IPS-18a (cell line): ENCODE measurements around the gene C3orf22.

Source experiments
- H3K27ac ChIP-seq: one replicate; pipeline ENCODE4 v1.5.1; 2013; ENCODE audit warnings: low read length
- H3K27me3 ChIP-seq: one replicate; pipeline ENCODE4 v1.6.1; 2013; ENCODE audit warnings: mild to moderate bottlenecking, low read length; ENCODE audit not compliant: control insufficient read depth, insufficient read depth
- H3K36me3 ChIP-seq: one replicate; pipeline ENCODE4 v1.6.1; 2013; ENCODE audit warnings: low read depth, low read length; ENCODE audit not compliant: control insufficient read depth
- H3K4me1 ChIP-seq: one replicate; pipeline ENCODE4 v1.6.1; 2013; ENCODE audit warnings: low read depth, low read length; ENCODE audit not compliant: control insufficient read depth
- H3K4me3 ChIP-seq: one replicate; pipeline ENCODE4 v1.5.1; 2013; ENCODE audit warnings: low read length
- H3K9ac ChIP-seq: one replicate; pipeline ENCODE4 v1.6.1; 2013; ENCODE audit warnings: mild to moderate bottlenecking, low read length, moderate library complexity
- H3K9me3 ChIP-seq: one replicate; pipeline ENCODE4 v1.6.1; 2013; ENCODE audit warnings: low read depth, low read length; ENCODE audit not compliant: control insufficient read depth

Gene C3orf22

DNA sequence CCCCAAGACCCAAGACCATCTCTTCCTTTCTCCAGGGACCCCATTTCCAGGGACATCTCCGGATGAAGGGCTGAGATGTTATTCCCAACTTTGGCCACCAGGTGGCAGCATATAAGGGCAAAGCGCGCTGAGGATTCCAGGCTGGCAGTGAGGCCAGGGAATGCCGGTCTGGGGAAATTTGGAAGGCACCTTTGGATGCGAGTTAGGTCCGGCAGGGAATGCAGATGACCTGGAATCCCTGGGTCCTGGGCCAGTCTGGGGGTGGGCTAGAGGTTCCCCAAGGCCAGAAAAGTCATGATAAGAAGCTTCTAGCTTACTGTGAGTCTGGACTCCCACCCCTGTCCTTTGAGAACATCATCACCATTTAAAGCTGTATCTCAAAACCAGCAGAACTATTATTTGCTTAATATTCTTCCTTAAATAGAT is 36.4 kb downstream of the C3orf22 start:
- Histone ChIP-seq H3K9me3 (no peaks in the 10 kb centered on the region), H3K36me3 (no peaks in the 10 kb centered on the region), H3K4me3 (no peak overlapping the region), H3K4me1 (no peaks in the 10 kb centered on the region), H3K27me3 (peaks cover 21% of the 10 kb centered on the region), H3K27ac (no peak overlapping the region), H3K9ac (no peak overlapping the region)

DNA sequence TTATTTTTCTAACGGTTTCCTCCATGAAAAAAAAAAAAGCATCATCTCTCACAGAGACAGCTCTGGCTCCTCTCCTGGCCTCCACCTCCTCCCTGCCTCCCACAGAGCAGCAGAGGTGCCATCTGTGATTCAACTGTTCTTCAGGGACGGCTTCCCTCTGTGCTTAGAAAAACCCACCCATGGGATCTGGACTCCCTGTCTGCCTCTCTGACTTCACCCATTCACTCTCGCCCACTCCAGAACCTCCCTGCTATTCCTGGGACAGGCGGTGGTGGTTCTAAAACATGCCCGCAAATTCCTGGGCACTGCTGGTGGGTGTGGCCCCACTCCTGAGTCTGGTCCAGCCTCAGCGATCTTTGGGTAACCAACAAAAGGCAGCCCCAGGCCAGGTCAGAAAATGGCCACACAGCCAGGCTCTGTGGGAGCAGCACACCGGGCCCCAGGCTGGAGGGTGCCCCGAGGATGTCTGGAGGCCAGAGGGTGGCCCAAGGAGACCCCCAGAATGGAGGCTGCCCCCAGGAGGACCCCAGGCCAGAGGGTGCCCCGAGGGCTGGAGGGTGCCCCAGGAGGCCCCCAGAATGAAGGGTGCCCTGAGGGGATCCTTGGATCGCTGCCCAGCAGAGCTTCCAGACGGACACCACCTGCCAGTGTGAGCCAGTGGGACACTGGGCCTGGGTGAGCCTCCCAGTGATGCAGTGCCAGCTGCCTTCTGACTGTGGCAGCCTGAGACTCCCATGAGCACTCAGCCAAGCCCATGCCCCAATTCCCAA is 37.4 kb downstream of the C3orf22 start:
- no peaks in the 10 kb centered on the region for H3K4me1 ChIP-seq
- H3K27me3 ChIP-seq: peaks cover 21% of the 10 kb centered on the region
- H3K4me3 ChIP-seq: no peak overlapping the region
- no peaks in the 10 kb centered on the region for H3K9me3 ChIP-seq
- no peak overlapping the region for H3K9ac ChIP-seq
- H3K36me3 ChIP-seq: no peaks in the 10 kb centered on the region
- H3K27ac ChIP-seq: no peak overlapping the region

DNA sequence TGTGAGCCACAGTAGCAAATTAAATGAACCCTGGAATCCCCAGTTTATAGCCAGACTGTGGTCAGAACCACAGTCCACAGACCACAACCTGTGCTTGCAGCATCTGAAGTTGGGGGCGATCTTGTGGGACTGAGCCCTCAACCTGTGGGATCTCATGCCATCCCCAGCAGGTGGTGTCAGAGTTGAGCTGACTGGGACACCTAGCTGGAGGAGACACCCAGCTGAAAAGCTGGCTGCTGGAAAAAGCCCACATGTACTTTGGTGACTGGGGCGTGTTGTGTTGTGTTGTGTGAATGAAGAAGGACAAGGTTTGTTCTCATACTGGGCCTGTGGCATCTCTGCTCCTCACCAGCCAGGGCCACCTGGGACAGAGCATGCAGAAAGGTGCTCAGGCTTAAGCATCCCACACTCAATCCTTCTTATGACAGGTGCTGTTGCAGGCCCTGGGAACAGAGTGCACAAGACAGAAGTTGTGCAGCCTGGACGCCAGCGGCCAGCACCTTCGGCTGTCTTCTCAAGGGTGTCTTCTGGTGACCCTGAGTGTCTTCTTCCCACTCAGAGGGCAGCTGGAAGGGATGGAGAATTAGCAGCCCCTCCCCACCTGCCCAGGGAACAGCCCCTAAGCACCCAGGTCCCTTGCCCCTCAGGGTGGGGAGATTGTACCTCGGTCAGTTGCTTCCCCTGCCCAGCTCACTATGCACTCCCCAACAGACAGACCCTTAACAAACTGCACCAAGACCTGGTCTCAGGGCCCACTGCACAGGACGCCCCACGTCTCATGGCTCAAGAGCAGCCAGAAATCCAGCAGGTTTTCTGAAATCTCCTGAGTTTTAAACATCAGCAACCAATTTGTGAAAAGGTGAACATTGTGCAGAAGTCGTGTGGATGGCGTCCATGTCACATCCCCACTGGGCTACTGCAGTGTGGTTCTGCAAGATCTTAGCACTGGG is 39.0 kb downstream of the C3orf22 start:
- H3K9me3 ChIP-seq: no peaks in the 10 kb centered on the region
- H3K9ac ChIP-seq: no peak overlapping the region
- no peak overlapping the region for H3K27ac ChIP-seq
- H3K4me3 ChIP-seq: no peak overlapping the region
- peaks cover 19% of the 10 kb centered on the region for H3K27me3 ChIP-seq
- H3K4me1 ChIP-seq: no peaks in the 10 kb centered on the region
- no peaks in the 10 kb centered on the region for H3K36me3 ChIP-seq

DNA sequence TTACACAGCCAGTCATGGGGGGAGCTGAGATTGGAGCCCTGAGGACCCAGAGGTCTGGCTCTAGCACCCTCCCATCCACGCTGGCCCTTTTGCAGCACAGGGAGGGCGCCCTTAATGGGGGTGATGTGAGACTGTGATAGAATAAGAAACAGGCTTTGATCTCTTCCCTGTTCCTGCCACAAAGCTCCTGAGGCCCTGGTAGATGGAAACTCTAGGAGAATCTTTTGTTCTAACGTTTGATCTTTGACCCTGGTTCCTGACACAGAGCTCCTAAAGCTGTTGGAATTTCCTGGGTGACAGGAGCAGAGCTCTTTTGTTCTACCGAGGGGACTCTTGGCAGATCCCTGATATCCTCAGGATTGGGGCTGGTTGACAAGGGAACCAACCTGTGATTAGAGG is 40.0 kb downstream of the C3orf22 start:
- no peaks in the 10 kb centered on the region for H3K9me3 ChIP-seq
- H3K27me3 ChIP-seq: peaks cover 15% of the 10 kb centered on the region
- H3K36me3 ChIP-seq: no peaks in the 10 kb centered on the region
- H3K9ac ChIP-seq: no peak overlapping the region
- no peaks in the 10 kb centered on the region for H3K4me1 ChIP-seq
- H3K4me3 ChIP-seq: no peak overlapping the region
- no peak overlapping the region for H3K27ac ChIP-seq

DNA sequence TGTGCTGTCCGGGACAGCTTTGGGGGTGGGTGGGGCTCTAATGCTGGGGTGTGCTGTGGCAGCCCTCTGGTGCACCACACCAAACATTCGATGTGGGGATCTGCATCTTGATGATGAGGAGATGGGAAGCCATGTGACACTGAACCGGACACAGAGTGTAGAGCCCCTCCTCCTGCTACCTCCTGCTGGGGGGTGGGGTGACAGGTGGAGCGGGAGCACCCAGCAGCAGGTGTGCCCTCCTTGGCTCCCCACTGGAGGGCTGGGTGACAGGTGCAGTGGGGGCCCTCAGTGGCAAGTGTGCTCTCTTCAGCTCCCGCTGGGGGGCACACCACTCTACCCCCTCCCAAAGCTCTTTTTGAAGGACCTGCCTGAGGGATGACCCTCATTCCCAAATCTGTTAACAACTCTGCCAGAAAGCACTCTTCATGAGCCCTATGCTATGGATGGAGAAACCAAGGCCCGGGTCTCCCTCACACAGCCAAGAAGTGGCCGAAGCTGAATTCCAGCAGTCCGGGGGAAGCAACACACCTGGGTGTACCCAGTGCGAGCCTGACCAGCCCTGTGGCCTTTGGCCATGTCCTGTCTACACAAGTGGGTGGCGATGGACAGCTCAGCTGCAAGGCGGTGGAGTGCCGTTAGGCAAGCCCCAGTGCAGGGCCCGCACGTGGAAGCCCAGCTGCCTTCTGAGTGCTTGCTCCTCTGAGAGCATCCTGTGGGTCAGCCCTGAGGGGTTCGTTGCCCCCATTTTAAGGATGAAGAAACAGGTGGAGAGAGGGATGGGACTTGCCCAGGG is 40.5 kb downstream of the C3orf22 start:
- Histone ChIP-seq H3K27ac (no peak overlapping the region), H3K4me1 (no peaks in the 10 kb centered on the region), H3K4me3 (no peak overlapping the region), H3K27me3 (peaks cover 9% of the 10 kb centered on the region), H3K9me3 (no peaks in the 10 kb centered on the region), H3K9ac (no peak overlapping the region), H3K36me3 (no peaks in the 10 kb centered on the region)

DNA sequence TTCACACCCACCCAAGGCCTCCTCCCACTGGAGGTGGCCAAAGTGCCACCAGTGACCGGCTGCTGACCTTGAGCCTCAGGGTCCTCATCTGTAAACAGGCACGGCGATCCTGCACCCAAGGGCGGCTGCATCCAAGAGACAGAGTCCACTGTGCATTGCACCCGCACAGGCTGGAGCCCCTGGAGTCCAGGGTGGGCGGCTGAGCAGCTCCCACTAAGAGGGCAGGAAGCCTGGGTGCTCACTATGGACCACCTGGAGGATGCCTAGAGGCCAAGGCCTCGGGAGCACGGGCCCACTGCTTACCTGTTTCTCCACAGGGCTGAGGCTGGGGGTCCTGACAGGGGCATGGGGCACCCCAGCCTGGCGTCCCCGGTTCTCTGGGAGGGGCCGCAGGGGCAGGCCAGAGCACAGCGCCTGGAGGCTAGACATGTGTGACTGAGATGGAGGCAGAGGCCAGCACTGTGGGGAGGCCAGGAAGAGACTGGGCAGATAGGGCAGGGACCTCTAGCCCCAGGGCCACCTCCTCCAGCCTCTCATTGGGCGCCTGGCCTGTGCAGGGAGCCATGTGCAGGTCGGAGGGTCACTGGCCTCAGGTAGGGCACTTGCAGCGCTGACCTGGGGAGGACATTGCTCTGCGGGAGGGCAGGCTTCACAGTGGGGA is 41.3 kb downstream of the C3orf22 start, which contains the start of gene UROC1:
UROC1 (minus strand) TSS at position 483 of the 661 bp plus-strand sequence; CDS start at position 429, 54 bp downstream.
- H3K4me3 ChIP-seq: no peak within 1 kb of the TSS

DNA sequence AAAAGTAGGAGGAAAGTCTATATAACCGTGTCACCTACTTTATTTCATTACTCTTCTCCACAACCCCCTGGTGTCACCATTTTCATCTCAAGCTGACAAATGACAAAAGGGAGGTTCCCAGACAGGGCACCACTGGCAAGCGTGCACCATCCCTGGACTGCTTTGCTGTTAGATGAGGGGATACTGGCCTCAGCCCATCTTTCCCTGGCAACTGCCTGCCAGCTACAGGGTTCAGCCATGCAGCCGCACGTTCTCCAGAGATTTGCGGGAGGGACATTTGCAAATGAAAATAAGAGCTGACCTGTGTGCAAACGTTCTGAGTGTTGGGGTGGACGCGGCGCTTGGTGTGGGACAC is 41.8 kb downstream of the C3orf22 start:
- Histone ChIP-seq H3K27ac (no peak overlapping the region), H3K36me3 (no peaks in the 10 kb centered on the region), H3K9ac (no peak overlapping the region), H3K27me3 (no peaks in the 10 kb centered on the region), H3K4me3 (no peak overlapping the region), H3K4me1 (no peaks in the 10 kb centered on the region), H3K9me3 (no peaks in the 10 kb centered on the region)

More for the DNA sequence above, 41.3 kb downstream of the C3orf22 start, which contains the start of gene UROC1:
- Histone ChIP-seq H3K9ac (no peak within 1 kb of the TSS), H3K9me3 (no peaks in the 10 kb centered on the region), H3K27ac (no peak within 1 kb of the TSS), H3K36me3 (no peaks in the 10 kb centered on the region), H3K4me1 (no peaks in the 10 kb centered on the region), H3K27me3 (peaks cover 1% of the 10 kb centered on the region)

DNA sequence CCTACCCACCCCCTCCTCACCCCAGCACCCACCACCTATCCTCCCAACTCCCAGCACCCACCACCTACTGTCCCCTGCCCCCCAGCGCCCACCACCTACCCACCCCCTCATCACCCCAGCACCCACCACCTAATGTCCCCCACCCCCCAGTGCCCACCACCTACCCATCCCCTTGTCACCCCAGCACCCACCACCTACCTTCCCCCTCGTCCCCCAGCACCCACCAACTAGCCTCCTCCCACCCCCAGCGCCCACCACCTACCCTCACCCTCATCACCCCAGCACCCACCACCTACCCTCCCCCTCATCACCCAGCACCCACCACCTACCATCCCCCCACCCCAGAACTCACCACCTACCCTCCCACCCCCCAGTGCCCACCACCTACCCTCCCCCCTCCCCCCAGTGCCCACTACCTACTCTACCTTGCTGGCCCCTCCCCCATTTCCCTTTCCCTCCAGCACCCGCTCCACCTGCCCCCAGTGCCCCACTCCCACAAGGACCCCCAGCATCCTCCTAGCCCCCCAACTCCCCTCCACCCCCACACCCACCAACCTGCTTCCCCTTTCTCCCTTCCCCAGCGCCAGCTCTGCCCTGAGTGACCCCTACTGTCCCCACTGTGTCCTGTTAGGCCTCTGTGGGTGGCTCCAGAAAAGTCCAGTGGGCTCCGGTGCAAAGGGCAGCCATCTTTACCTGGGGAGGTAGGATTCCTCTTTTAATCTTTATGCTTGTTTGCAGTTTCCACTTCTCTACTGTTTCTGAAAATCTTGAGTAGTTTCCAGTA is 42.4 kb downstream of the C3orf22 start:
- Histone ChIP-seq H3K9ac (no peak overlapping the region), H3K27ac (no peak overlapping the region), H3K36me3 (no peaks in the 10 kb centered on the region), H3K27me3 (no peaks in the 10 kb centered on the region), H3K4me1 (no peaks in the 10 kb centered on the region), H3K9me3 (no peaks in the 10 kb centered on the region), H3K4me3 (no peak overlapping the region)

DNA sequence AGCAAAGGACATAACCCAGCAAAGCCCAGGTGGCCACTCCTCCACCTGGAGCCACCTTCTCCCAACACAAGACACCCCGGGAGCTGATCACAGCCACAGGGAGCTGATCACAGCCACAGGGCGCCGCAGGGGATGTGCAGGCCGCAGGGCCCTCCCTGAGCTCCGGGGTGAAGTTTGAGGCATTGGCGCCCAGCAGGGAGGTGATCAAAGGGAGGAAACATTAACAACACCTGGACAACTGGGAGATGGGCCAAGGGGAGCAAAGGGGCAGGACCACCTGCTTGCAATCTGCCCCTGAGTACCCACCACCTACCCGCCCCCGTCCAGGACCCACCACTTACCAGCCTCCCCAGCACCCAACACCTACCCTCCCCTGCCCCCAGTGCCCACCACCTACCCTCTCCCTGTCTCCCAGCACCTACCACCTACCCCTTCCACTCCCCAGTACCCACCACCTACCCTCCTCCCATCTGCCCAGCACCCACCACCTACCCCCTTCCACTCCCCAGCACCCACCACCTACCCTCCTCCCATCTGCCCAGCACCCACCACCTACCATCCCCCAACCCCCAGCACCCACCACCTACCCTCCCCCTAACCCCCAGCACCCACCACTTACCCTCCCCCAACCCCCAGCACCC is 43.5 kb downstream of the C3orf22 start:
- Histone ChIP-seq H3K27me3 (no peaks in the 10 kb centered on the region), H3K27ac (no peak overlapping the region), H3K4me1 (no peaks in the 10 kb centered on the region), H3K9me3 (no peaks in the 10 kb centered on the region), H3K36me3 (no peaks in the 10 kb centered on the region), H3K4me3 (no peak overlapping the region), H3K9ac (no peak overlapping the region)

DNA sequence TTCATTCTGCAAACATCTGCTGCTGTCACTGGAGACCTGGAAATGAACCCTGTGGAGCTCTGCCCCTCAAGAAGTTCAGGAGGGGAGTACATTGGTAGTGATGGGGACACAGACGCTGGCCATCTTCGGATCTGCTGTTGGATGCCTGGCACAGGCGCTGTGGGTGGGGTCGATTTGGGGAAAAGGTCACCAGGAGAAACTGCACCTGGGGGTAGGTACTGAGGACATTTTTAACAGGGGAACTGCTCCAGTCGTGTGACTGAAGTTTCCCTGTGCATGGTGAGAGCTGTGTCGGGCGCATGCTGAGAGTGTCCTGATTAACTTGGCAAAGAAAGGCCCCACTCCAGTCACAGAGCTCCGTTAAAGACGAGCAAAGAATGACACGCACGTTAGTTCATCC is 44.6 kb downstream of the C3orf22 start:
- no peak overlapping the region for H3K27ac ChIP-seq
- no peak overlapping the region for H3K4me3 ChIP-seq
- H3K36me3 ChIP-seq: no peaks in the 10 kb centered on the region
- no peaks in the 10 kb centered on the region for H3K4me1 ChIP-seq
- no peaks in the 10 kb centered on the region for H3K9me3 ChIP-seq
- no peaks in the 10 kb centered on the region for H3K27me3 ChIP-seq
- no peak overlapping the region for H3K9ac ChIP-seq
